Myocyte (in vitro differentiated cells): Measurements from ENCODE around the gene KLK2. TPM values are rescaled to one million over a fixed set of nuclear protein-coding genes. Genes with fewer than 3 reads are reported as not detected.

Experiments used
- DNase-seq: peaks from one replicate; pipeline ENCODE4 v3.0.0-alpha.2; 2012; ENCODE audit warnings: low read depth
- polyA plus RNA-seq: library from polyadenylated mRNA; unstranded; fragments of >200 nt; gene quantifications from one replicate; pipeline ENCODE4 v1.2.1, GENCODE V29; 2012; ENCODE audit warnings: missing spikeins
- total RNA-seq: library from RNA; depleted of rRNA; stranded (reverse); fragments of >200 nt; gene quantifications from 2 replicates; pipeline ENCODE4 v1.2.3, GENCODE V29; 2014

The KLK2 gene
- not detected in 2 replicates for total RNA-seq
- not detected for polyA plus RNA-seq

- no peak for DNase-seq
Measured at GRCh38 chr19:50873056-50873455, at the start of gene KLK2. KLK2 (plus strand) TSS chr19:50873439; CDS start chr19:50873474, 35 bp downstream.

DNA sequence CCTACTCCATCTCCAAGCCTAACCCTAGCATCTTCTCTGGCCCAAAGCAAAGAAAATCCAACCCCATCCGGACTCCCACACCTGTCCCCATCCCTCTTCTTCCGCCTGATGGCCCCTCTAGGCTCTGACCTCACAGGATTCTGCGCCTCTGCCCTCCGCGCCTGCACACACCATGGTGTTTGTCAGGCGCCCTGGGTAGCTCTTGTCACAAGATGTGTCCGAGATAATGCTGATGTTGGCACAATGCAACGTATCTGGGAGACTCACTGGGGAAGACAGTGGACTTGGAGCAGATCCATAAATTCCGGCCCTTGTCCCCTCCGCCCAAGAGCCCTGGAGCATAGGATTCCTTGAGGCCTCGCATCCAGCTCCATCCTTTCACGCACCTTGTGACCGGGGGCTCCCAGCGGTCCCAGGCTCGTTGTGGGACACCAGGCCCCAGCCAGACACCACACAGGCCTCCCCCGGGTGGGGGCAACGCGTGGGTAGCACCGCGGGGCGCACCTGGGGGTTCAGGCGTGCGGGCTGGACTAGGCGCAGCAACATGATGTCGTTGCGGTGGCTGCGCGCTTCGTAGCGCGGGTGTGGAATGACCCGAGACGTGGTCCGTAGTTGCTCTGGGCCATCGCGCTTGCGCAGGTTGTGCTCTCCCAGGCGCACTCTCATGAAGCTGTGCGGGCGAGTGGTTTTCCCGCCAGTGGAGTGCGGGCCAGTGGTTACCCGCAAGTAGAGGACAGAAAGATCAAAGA, 46.6 kb upstream of the KLK2 start:
- no peak for DNase-seq

GRCh38 chr19:50827476-50827875, 45.8 kb upstream of the KLK2 start:
- no peak for DNase-seq

- DNase-seq: no peak
Measured at GRCh38 chr19:50829801-50830200, 43.4 kb upstream of the KLK2 start.

DNA sequence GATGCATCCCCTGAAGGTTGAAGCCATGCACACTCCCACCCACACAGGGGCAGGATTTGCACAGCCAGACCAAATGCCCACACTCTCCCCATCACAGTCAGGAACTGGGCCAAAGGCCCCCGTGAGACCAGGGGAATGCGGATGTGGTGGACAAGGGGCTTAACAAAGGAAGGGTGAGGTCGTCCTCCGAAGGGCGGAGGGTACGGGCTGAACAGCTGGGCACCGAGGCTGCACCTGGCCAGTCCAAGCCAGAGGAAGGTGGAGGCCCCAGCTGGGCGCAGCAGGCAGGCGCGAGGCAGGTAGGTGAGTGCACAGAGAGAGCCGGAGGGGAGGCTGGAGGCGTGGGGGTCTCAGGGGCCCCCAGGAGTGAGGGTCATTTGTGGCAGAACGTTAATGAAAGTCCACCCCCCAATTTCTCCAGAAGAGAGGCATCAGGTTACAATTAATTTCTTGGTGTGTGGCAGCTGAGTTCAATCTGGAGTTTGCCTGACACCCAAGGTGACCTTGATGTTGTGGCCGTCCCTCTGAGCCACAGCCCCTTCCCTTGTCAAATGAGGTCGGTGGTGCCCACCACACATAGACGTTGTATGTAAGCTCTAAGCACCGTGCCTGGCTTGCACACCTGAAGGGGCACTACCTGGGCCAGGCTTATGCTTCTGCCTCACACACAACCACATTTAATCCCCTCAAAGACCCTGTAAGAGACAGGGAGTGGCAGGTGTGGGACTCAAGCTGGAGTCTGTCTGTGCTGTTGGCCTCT, 42.8 kb upstream of the KLK2 start:
- no peak for DNase-seq

DNA sequence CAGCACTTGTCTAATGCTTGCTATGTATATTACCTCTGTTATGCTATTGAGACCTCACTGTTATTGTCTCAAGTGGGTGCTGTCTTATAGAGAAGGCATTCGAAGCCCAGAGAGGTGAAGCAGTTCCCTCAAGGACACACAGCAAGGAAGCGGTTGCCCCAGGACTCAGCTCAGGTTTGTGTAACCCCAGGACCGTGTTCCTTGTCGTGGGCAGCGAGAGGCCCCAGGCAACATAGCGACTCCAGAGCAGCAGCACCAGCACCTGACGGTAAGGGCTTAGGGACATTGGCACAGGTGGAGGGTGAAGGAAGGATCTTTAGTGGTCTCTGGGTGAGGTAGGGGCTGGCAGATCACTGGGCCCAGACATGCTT, 42.2 kb upstream of the KLK2 start:
- no peak for DNase-seq

DNA sequence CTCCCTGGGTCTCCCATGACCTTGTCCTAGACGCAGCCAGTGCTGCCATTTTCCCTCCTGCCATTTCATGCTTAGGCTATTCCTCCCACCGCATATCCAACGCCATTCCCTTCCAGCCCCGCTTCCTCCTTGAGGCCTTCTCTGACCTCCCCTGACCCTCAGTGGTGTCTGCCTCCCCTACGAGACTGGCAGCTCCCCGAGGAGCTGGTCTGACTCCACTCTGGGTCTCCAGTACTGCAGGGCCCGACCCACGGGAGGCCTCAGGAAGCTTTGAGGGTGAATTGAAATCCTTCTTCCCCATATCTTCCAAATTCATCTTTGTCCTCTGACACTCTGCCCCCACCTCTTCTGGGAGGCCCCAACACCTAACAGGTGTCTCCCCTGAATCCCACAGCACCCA, 40.6 kb upstream of the KLK2 start:
- DNase-seq: no peak

GRCh38 chr19:50833117-50833801, 40.0 kb upstream of the KLK2 start, which contains the start of gene KLK15:
KLK15 (minus strand) TSS chr19:50833574; CDS start chr19:50831492, 2,082 bp downstream.
- no peak for DNase-seq

DNA sequence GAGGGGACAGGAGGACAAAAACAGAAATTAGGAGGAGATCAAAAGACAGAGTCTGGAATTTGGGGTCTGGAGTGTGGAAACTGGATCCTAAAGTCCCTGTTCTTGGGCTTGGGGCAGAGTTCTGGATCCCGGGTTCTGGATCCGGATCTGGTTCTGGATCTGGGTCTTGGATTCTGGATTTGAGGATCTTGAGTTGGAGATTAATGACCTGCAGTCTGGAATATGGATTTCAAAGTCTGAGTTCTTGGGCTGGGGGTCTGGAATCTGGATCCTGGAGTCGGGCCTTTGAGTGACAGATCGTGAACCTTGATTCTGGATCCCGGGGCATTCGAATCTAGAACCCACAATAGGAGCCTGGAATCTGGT, 39.5 kb upstream of the KLK2 start:
- no peak for DNase-seq

GRCh38 chr19:50835103-50835784, 38.0 kb upstream of the KLK2 start:
- no peak for DNase-seq

- DNase-seq: peak; percentile 29
Measured at GRCh38 chr19:50835785-50836542, 37.3 kb upstream of the KLK2 start.

GRCh38 chr19:50836543-50837195, 36.6 kb upstream of the KLK2 start:
- DNase-seq: no peak

GRCh38 chr19:50837300-50837699, 35.9 kb upstream of the KLK2 start:
- no peak for DNase-seq

DNA sequence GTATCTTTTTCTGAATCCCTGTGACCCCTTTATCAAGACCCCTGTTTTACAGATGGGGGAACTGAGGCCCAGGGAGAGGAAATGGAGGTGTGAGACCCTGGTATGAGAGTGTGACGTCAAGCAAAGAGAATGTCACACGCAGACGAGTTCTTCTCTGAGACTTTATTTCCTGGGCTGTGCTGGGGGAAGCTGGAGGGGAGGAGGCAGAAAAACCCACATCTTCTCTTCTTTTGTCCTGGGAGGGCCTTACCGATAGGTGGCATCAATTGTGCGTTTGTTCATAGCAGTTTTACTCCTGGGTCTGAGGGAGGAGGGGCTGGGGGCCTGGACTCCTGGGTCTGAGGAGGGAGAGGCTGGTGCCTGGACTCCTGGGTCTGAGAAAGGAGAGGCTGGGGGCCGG, 35.0 kb upstream of the KLK2 start:
- no peak for DNase-seq

- no peak for DNase-seq
Measured at GRCh38 chr19:50839712-50840655, 33.3 kb upstream of the KLK2 start.

- DNase-seq: no peak
Measured at GRCh38 chr19:50842130-50842529, 31.1 kb upstream of the KLK2 start.

- DNase-seq: no peak
Measured at GRCh38 chr19:50843205-50843604, 30.0 kb upstream of the KLK2 start.

- DNase-seq: no peak
Measured at GRCh38 chr19:50843701-50844221, 29.5 kb upstream of the KLK2 start.
